GM21723 (cell line): Measurements from ENCODE around the gene EPHA7.

Source experiments
- ATAC-seq: cut with Tn5 transposase; IDR thresholded peaks from one replicate; pipeline ENCODE4 v1.9.1; 2021; ENCODE audit warnings: mild to moderate bottlenecking, moderate library complexity; ENCODE audit not compliant: unreplicated experiment

The EPHA7 gene

DNA sequence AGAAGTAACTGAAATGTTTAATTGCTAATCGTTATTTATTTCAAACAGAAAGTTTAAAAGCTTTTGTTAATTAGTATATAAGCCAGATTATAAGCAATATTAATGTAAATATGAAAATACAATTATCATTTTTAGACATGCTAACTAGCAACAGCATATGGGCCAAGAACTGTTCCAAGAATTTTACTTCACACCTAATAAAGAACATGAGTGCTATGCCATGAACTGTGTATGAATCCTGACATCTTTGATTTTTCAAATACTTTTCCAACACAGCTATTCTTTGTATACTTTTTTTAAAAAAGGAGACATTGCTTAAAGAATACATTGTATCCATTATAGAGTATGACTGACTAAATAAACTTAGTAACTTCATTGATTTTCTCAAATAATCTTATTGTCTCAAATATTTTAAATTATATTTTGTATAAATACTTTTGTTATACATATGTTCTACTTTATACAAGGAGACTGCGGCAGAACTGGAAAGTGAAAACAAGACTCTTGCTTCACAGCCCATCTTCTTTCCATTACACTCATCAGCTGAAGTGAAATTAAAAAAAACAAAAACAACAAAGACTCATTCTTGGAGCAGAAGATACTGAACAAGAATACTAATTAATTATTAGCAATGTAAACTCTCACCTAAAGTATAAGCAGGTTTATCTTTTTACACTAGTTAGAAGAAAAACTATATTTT is 89.9 kb downstream of the EPHA7 start:
- ATAC-seq = no peak

DNA sequence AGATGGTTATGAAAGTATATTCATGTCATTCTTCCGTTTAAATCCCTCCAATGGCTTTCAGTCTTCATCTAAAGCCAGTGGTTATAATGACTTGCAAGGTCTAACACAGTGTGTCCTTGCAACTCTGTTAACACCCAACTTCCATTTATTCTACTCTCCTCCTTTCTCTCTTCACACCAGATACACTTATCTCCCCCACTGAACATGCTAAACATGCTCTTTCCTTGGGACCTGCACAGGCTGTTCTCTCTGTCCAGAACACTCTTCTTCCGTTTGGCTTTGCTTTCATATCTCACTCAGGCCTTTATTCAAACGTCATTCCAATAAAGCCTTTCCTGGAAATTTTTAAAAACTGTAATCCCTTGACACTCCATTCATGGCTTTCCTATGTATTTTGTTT is 91.5 kb downstream of the EPHA7 start:
- no peak for ATAC-seq

DNA sequence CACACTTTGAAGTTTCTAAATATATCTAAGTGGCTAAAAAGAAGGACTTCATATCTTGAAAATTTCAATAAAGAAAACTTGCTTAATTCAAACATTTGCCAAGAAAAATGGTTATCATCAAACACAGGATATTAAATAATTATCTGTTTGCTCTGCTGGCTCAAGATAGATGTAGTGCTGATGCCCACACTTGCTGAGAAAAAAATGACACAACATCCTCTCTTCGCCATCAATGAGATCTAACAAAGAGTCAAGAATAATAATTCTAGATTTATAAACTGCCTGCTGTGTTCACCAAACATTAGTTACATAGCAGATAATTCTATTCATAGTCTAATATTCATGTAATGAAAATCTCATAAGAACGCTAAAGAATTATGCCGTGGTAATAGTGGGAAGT is 93.6 kb downstream of the EPHA7 start:
- no peak for ATAC-seq

DNA sequence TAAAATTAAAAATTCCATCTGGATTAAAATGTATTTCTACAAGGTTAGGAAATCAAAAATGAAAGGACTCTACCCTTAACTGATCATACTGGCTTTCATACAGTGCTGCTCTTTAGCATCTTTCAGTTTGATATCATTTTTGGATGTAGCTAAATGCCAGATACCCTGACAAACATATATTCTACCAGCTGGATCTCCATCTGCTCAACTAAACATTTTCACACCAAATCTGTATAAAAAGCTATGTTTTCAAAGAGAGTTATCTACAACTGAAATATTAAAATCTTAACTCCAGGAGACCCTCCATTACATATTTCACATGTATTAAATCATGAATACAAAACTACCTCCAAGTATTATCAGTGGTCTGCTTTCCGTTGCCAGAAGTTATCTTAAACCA is 95.7 kb downstream of the EPHA7 start:
- no peak for ATAC-seq

DNA sequence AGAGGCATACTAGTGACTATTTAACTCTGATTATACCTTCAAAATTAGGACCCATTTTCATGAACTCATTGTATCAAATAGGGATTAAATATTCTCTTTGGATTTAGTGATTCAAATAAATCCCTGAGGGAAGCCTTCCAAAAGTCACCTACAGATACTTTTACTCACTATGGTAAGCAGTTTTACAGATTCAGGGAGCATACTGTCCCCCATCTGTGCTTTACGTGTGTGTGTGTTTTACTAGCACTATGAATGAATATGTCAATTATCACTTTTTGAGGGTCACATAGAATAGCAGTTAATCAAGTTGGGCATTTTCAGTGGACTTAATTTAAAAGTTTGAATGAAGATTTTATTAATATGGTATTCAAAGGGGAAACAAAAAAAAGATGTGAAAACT is 96.7 kb downstream of the EPHA7 start:
- ATAC-seq = no peak

DNA sequence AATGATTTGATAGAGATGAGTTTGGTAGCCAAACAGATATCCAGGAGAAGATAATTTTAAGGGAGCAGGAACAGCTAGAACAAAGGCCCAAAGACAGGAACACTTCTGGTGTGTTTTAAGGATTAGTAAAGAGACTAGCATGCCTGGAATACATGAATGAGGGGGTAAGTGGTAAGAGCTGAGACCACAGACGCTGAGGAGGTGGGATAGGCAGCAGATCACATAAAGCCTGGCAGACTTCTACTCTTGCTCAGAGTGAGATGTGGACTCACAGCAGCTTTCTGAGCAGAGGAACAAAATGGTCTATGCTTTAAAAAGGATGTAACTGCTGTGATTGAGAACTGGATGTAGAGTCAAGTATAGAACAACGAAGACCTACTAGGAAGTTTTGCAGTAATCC is 100.1 kb downstream of the EPHA7 start:
- no peak for ATAC-seq

DNA sequence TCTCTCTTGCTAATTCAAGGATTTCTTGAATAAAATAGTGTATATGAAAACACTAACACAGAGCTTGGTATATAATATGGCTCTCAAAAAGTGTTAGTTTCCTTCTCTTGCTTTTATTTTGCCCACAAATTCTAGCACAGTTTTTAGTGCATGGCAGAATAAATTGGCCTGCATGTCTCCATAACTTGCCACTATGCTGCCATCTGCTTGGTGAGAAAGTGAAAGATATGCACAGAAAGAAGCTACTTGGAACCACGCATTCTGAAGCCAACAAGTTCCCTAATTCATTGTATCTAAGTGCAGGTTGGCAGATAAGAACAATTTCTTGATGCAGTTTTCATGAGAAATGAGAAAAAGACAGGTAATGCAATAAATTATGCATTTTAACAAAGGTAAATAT is 101.2 kb downstream of the EPHA7 start:
- ATAC-seq = no peak

DNA sequence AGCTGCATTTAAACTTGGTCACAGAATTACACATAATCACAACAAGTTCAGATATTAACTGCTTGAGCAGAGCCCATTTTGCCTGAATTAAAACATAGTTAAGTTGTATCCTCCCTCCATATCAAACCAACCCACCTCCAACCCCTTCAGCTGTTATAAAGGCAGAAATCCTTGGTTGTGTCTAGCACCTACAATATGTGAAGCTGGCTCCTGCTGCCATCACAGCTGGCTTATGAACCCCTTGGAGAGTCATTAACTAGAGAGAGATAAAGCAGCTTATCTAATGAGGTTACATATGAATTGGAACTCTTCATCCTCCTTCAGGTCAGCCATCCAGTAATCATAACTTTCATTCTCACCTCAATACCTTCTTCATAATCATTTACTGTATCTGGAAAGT is 101.8 kb downstream of the EPHA7 start:
- ATAC-seq = no peak

DNA sequence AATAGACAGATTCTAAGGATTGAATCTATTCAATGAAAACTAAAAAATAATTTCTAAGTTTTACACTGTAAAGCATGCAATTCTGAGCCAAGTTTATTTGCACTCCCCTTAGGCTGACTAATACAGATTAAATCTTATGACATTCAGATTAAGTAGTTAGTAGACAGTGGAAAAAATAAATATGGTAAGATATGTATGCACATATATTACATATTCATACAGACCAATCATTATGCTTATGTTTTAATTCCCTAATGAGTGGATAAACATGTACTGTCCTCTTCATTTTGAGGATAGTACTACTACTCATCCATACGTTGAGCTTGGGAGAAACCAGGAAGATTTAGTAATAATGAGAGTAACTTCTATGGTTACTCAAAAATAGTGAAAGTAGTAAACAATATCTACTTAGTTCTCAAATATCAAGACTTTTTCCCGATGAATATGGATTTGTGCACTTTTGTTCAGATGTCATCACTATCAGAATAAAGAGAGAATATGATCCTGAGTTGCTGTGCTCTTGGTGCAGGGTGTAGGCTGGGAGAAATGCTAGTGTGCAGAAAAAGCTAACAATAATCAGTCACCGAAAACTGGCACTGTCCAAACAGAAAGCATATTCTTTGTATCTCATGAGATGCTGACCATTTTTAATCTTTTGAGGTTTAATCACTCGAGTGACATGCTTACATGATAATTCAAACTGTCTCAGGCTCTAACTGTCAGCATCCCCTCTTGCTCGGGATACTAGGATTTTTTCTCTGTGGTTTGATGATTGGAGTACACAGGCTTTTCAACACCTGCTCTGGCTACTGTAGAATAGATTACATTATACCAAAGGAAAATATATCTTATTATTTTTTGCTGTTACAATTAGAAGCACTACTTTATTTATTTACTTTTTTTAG is 111.6 kb downstream of the EPHA7 start:
- no peak for ATAC-seq

DNA sequence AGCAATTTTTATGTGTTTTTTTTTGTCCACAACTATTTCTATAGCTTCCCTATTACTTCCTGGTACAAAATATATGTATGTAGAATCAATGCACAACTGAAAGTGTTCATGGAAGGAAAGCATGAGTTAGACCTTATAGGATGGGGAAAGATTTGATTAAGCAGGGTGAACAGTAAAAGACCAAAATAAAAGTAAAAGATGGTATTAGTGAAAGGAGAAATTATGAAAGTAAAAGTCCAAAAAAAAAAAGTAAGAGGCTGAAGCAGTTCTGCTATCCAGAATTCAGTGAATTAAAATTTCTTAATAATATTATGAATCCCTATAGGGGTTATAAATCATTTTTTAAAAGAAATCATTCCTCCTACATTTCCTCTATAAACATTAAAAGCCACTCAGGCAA is 114.3 kb downstream of the EPHA7 start:
- ATAC-seq = no peak

DNA sequence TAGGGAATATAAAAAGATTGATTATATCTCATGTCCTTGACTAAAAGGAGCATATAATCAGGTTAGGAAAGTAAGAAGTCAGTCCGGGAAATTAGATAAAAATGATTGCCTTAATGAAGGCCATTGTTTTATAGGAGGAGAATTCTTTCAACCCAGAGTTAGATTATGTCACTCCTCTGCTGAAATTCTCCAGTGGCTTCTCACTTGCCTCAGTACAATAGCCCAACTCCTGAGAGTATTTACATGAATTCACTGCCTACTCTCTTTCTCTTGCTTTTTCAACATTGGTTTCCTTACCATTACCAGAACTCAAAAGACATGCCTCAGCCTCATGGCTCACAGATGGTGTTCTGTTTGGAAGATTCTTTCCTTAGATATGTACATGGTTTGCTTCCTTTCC is 114.9 kb downstream of the EPHA7 start:
- no peak for ATAC-seq

DNA sequence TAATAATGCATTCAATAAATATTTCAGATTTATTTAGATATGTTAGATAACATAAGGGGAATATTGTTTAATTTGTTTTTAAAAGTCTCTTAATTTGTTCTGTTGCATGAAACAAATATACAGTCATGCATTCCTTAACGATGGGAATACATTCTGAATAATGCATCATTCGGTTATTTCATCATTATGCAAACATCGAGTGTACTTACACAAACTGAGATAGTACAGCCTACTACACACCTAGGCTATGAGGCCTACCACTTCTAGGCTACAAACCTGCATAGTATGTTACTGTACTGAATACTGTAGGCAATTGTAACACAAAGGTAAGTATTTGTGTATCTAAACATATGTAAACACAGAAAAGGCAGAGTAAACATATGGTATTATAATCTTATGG is 118.7 kb downstream of the EPHA7 start:
- no peak for ATAC-seq

DNA sequence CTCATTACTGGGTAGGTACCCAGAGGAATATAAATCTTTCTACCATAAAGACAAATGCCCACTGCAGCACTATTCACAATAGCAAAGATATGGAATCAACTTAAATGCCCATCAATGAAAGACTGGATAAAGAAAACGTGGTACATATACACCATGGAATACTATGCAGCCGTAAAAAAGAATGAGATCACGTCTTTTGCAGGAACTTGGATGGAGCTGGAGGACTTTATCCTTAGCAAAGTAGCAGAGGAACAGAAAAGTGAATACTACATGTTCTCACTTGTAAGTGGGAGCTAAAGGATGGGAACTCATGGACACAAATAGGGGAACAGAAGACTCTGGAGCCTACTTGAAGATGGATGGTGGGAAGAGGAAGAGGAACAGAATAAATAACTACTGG is 119.7 kb downstream of the EPHA7 start:
- ATAC-seq = no peak

DNA sequence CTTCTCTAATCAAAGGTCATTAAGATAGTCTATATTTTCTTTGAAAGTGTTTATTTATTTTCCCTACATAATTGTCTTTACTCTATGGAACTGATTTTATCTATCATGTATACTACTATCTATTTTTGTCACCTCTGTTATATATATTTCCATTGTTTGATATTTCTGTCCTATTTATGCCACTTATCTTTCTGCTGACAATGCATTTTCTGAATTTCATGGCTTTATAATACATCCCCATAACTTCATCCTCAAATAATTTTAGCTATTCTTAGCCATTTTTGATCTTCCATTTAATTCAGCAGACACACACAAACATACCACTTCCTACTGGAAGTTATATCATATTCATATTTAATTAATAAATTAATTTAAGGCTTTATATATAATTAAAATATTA is 123.7 kb downstream of the EPHA7 start:
- no peak for ATAC-seq

DNA sequence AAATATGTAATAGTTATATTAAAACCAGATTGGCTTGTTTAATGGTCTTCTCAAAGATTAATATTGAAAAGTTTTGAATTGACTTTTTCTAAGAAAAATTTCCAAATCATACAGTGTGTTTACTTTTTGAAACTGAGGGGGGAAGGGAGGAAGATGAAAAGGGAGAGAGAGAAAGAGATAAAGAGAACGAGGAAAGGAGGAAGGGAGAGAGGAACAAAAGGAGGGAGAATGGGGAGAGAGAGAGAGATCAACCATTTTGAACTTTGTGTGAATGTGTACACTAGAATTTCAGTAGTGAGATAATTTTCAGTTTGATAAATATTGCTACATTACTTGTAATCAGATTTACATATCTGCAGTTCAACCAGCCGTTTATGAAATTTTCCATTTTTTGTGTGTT is 124.5 kb downstream of the EPHA7 start:
- no peak for ATAC-seq

DNA sequence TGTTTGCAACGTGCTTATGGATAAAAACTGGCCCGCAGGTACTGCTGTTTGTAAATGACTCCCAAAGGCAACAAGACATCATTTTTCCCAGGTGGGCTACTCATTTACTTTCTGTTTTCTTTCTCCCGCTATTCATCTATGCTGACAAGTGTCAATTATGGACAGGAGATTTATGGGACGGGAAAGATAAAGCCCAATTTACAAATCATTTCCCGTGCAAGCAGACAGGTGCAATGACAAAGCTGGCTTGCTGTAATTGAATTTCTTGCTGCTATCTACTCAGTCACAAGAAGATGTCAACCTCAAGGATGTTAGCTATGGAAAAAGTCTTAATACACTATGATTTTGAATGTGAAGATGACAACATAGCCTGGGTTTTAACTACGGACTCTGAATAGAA is 125.5 kb downstream of the EPHA7 start:
- no peak for ATAC-seq

DNA sequence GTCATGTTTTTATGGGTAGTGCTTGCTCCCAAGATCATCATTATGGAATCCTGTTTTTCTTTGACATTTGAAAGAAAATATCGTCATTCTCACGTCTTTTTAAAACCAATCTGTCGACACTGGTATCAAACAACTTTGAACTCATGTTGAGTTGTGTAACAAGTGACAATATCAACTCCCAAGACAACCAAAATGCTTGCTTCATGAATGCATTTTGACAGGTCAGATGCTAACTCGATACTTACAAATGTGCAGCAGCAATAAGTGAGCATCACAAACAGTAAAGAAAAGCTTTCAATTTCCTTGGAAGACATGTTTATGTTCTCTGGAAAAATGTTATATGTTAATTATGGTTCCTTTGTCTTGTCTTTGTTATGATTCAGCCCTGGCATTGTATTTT is 125.9 kb downstream of the EPHA7 start:
- ATAC-seq = no peak

DNA sequence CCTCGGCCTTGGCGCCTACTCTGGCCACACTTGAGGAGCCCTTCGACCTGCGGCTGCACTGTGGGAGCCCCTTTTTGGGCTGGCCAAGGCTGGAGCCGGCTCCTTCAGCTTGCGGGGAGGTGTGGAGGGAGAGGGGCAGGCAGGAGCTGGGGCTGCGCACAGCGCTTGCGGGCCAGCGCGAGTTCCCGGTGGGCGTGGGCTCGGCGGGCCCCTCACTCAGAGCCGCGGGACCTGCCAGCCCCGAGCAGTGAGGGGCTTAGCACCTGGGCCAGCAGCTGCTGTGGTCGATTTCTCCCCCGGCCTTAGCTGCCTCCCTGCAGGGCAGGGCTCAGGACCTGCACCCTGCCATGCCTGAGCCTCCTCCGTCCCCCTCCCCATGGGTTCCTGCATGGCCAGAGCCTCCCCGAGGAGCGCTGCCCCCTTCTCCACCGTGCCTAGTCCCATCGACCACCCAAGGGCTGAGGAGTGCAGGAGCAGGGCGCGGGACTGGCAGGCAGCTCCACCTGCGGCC is 136.8 kb downstream of the EPHA7 start:
- ATAC-seq = no peak

DNA sequence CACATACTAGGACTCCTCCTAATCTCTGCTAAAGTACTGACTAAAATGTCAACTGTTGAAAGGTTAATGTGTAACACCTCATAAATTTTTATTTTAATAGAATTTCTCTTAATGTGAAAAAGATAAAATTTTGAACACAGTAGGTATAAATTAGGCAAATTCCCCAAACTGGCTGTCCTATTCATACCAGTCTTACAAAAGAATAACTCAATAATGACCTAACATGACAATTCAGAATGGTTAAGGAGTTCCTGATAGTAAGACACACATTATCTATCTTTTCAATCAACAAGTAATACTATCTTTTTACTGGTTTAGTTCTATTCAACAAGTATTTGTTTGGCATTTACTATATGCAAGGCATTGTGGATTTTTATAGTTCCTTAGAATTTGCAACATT is 141.1 kb downstream of the EPHA7 start:
- ATAC-seq = no peak

DNA sequence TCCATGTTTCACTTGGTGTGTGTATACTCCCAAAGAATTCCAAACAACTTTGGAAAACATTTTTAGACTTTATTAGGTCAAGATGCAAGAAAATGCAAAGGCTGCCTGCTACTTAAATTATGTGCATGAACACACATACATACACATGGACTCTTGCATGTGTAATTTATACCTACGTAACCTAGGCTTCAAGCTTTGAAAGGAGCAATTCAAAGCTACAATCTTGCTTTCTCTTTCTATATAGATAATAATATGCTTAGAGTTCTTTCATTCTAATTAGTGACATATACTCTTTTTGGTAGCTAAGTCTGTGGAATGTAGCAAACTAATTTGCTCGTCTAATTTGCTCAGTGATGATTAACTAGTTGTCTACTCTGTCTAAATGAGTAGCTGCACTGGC is 146.5 kb downstream of the EPHA7 start:
- ATAC-seq = no peak

DNA sequence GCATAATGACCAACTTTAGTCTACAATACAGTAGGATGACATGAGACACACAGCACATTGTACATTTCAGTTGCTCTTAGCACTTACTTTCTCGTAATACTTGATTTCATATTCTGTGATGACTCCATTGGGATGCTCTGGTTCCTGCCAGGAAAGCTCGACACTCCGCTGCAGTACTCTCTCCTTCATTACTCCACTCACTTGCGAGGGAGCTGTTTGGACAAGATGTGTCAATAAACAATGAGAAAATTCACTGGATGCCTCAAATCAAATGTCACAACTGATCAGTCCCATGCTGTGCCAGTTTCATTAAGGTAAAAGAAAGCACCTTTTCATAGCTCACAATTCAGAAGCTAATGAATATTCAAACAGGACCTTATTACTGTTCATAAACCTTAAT is 147.1 kb downstream of the EPHA7 start:
- no peak for ATAC-seq

DNA sequence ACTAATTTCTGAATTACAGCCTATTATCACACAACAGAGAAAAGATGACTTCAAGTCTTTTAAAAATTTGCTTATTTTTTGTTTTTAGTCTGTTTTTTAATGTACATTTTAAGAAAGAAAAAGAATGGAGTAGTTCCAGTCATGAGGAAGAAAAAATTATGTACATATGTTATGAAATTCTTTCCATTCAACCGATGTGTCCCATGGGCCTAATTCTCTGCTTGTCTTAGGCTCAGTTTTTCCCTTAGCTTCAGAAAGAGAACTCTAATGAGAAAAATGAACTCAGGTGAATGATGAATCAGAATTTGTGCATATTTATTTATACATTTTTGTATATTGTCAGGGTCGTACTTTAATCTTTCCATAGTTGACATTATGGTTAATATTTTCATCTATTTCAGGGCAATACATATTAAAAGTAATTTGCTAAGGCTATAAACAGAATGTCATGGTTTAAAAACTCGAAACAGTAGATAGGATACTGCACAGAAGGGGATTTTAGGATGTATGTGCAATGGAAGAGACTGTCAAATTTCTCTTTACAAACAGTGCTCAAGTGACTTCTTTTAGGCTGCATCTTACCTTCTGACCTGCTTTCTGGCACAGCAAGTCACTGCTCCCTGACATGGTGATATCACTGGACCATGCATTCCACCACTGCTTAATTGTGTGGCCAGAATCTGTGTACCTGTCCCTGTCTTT is 153.1 kb downstream of the EPHA7 start:
- no peak for ATAC-seq
